ENCODE data around the gene CLDN6. TPM values are rescaled to one million over a fixed set of nuclear protein-coding genes. Genes with fewer than 3 reads are reported as not detected.
A peak's percentile ranks its signal among the peaks of the same experiment; 100 is the strongest.

Gene CLDN6
- total and polyA plus RNA-seq, 9 of the 15 experiments (the other 6 are each of a cell fraction or from before 2014, with no cell fraction given): 0.22 to 0.75 (median 0.38) TPM; not detected in 3

- TF ChIP-seq TRIM25 (IDR thresholded peaks at IDR 0.05; ENCODE audit: borderline replicate concordance) (no peak), MYNN (IDR thresholded peaks at IDR 0.05) (0 out of 2 replicates have a peak, but pooled peaks have one; percentile 15), MYNN (CRISPR knock-in tag; IDR thresholded peaks at IDR 0.05) (no peak), POLR2A (conservative IDR thresholded peaks at IDR 0.05) (peak; percentile 70), NFIC (IDR thresholded peaks at IDR 0.05) (peak; percentile 80), ZNF431 (CRISPR knock-in tag; IDR thresholded peaks at IDR 0.05) (no peak)
Measured at GRCh38 chr16:2971985-2972784, 45.8 kb downstream of the CLDN6 start (continued).

- peaks cover 25% of the 10 kb centered on the region for H4K20me1 ChIP-seq (replicated peaks; ENCODE audit: control insufficient read depth, insufficient read depth, low read length)
- no peaks in the 10 kb centered on the region for H3K27me3 ChIP-seq (ENCODE audit: control insufficient read depth in 2 of 2, insufficient read depth in 2 of 2, low read length in 2 of 2)
- 86% methylated on average over 35 of the region's 35 CpGs for WGBS (ENCODE audit: insufficient coverage, low coverage, missing lambda C conversion rate)
- peak overlapping the region; percentile 84; the same call in 1 of the 3 replicates for H3K27ac ChIP-seq (ENCODE audit: extremely low read depth, low read depth, low read length)
- FAIRE-seq (no peak), DNase-seq (ENCODE audit: extremely low read depth in 1 of 4, low spot score in 3 of 4) (no peak), ATAC-seq (no peak)
- ChIA-PET CTCF (ENCODE audit: low intra/inter-chr PET ratio) (no interaction called here), POLR2A (interaction anchor here (0.5 to 2.1 kb wide), 5 partner anchors 7 to 32 kb away, joined by 3 to 17 read pairs (median 3); partner anchors contain the start of genes KREMEN2 and PKMYT1)
- H3K4me1 ChIP-seq (replicated peaks in 1 of 2; ENCODE audit: control insufficient read depth in 2 of 2, insufficient read depth in 2 of 2, low read length in 2 of 2): peaks cover 15 to 97% of the 10 kb centered on the region in 2 experiments
- peaks cover 25% of the 10 kb centered on the region for H3K79me2 ChIP-seq (ENCODE audit: control insufficient read depth, insufficient read depth, low read length)
- BruUV-seq (replicated peaks): no TSS peak
- H3K4me3 ChIP-seq: peak overlapping the region; percentile 96; the same call in 1 of the 2 replicates
- intact Hi-C loops (cut with micrococcal nuclease) (no loop called here), in situ Hi-C loops (cut with MboI) (no loop called here)
- peaks cover 3% of the 10 kb centered on the region for H3K9me1 ChIP-seq (ENCODE audit: control insufficient read depth, insufficient read depth, low read length)
- H2AFZ ChIP-seq (ENCODE audit: low read depth, low read length): no peak overlapping the region
- peak overlapping the region; percentile 78 for H3K4me2 ChIP-seq (ENCODE audit: insufficient read depth, low read length)
- peak overlapping the region; percentile 77 to 99; a peak in 3 of 4 replicates for H3K9ac ChIP-seq (ENCODE audit: insufficient read depth in 1 of 2, low read depth in 2 of 2, low read length in 2 of 2)
- no peaks in the 10 kb centered on the region for H3K9me3 ChIP-seq (replicated peaks; ENCODE audit: control insufficient read depth, insufficient read depth, low read depth, low read length)
- peaks cover 56% of the 10 kb centered on the region; the same call in 2 of the 3 replicates for H3K36me3 ChIP-seq (ENCODE audit: control insufficient read depth, insufficient read depth, low read length)
- TF ChIP-seq ZNF280B (CRISPR knock-in tag; IDR thresholded peaks at IDR 0.05) (no peak), DNMT1 (IDR thresholded peaks at IDR 0.05) (no peak), MAZ (CRISPR knock-in tag; conservative IDR thresholded peaks at IDR 0.05 in 1 of 2, IDR thresholded peaks at IDR 0.05 in 1 of 2) (0 out of 4 replicates have a peak, but pooled peaks of 1 of the 2 experiments have one; percentile 27), PTBP1 (IDR thresholded peaks at IDR 0.05; ENCODE audit: low read depth, low read length) (peak; percentile 50; the same call in 1 of the 2 replicates), NBN (IDR thresholded peaks at IDR 0.05; ENCODE audit: low read depth) (no peak), ZNF140 (CRISPR knock-in tag; IDR thresholded peaks at IDR 0.05) (no peak), CBX1 (IDR thresholded peaks at IDR 0.05; ENCODE audit: low read depth) (no peak; the same call in 1 of the 2 replicates), NR3C1 (CRISPR knock-in tag; IDR thresholded peaks at IDR 0.05) (no peak), MYNN (IDR thresholded peaks at IDR 0.05) (peak; percentile 7; the same call in 1 of the 2 replicates), MYNN (CRISPR knock-in tag; IDR thresholded peaks at IDR 0.05) (no peak), POLR2AphosphoS2 (IDR thresholded peaks at IDR 0.05; ENCODE audit: low read length) (peak; percentile 21), GATA2 (CRISPR knock-in tag; IDR thresholded peaks at IDR 0.05) (no peak), TRIM24 (IDR thresholded peaks at IDR 0.05) (no peak), PYGO2 (tag; IDR thresholded peaks at IDR 0.05) (no peak)
Measured at GRCh38 chr16:2971134-2971984, 46.6 kb downstream of the CLDN6 start.

Data from K562 (cell line).